Astrocyte (in vitro differentiated cells and primary cell): ENCODE data around the gene ARHGAP11A.

Source experiments
- EZH2 ChIP-seq: IDR thresholded peaks from 2 replicates; pipeline ENCODE4 v1.6.1; 2012; ENCODE audit warnings: mild to moderate bottlenecking, low read length, inconsistent platforms; ENCODE audit not compliant: insufficient read depth
- TF ChIP-seq, protein P1 (sequence below): IDR thresholded peaks from 2 replicates; pipeline ENCODE4 v1.5.1; 2011; ENCODE audit warnings: low read depth, mild to moderate bottlenecking, inconsistent platforms, low read length, moderate library complexity; ENCODE audit not compliant: insufficient read depth

DNA sequence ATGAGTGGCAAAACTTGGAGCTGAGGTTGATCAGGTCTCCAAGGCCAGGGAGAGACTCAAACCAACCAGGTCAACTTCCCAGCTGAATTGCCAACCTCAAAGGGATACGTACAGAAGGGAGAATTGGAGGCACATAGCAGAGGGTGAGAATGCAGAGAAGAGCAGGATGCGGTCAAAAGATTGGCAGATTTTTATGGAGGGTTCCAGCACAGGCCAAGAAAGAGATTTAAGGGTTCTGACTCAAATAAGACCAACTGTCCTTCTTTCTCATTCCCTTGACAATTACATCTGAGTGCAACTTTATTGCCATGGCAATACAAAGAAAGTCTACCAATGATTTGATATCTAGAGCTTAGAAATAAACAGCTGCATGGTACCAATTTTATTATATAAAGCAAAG, 59.4 kb downstream of the ARHGAP11A start:
- TF ChIP-seq, protein P1, sequence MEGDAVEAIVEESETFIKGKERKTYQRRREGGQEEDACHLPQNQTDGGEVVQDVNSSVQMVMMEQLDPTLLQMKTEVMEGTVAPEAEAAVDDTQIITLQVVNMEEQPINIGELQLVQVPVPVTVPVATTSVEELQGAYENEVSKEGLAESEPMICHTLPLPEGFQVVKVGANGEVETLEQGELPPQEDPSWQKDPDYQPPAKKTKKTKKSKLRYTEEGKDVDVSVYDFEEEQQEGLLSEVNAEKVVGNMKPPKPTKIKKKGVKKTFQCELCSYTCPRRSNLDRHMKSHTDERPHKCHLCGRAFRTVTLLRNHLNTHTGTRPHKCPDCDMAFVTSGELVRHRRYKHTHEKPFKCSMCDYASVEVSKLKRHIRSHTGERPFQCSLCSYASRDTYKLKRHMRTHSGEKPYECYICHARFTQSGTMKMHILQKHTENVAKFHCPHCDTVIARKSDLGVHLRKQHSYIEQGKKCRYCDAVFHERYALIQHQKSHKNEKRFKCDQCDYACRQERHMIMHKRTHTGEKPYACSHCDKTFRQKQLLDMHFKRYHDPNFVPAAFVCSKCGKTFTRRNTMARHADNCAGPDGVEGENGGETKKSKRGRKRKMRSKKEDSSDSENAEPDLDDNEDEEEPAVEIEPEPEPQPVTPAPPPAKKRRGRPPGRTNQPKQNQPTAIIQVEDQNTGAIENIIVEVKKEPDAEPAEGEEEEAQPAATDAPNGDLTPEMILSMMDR = no peak
- TF ChIP-seq EZH2 = no peak
